GM12878 (cell line): ENCODE measurements around the gene CYTH3. TPM values are rescaled to one million over a fixed set of nuclear protein-coding genes. Genes with fewer than 3 reads are reported as not detected.

ENCODE experiments used
- ATAC-seq: fragments of 200-7000 bp; cut with Tn5 transposase; 3 replicates; pipeline ENCODE4 v1.9.1; 2020; ENCODE audit warnings: mild to moderate bottlenecking, moderate library complexity
- BruUV-seq: library from RNA; stranded (reverse); fragments of 400-500 nt; replicated peaks from 2 replicates; lab custom pipeline; 2021; lab: Mats Ljungman, UMichigan
- CTCF ChIA-PET: fragments of 300-600 bp; sonication (Branson Sonifier 250); formaldehyde crosslinking; extraction: SDS; loops from one replicate; lab custom pipeline; 2021; ENCODE audit warnings: inconsistent platforms; lab: Yijun Ruan, JAX
- POLR2A ChIA-PET: fragments of 350-600 bp; formaldehyde crosslinking; extraction: SDS; loops from one replicate; lab custom pipeline; 2021; ENCODE audit warnings: inconsistent platforms; lab: Charles Lee
- RAD21 ChIA-PET: fragments of 300-600 bp; sonication (Branson Sonifier 250); formaldehyde crosslinking; loops from one replicate; lab custom pipeline; 2023; ENCODE audit warnings: antibody characterized with exemption; ENCODE audit not compliant: unreplicated experiment; lab: Charles Lee
- SMC1A ChIA-PET: fragments of 300-600 bp; sonication (Branson Sonifier 250); formaldehyde crosslinking; loops from one replicate; lab custom pipeline; 2023; ENCODE audit not compliant: unreplicated experiment, uncharacterized antibody; lab: Charles Lee
- DNase-seq: peaks from one replicate; pipeline ENCODE4 v3.0.0-alpha.2; 2011; ENCODE audit warnings: low read depth, low spot score
- FAIRE-seq: peaks from 3 replicates; lab custom pipeline; 2011; peaks lifted over from hg19 to GRCh38; lab: Jason Lieb, UNC
- H2AFZ ChIP-seq: 2 replicates; pipeline ENCODE4 v1.6.0; 2011; ENCODE audit warnings: low read depth, low read length, control low read depth; ENCODE audit not compliant: control insufficient read depth
- H3K27ac ChIP-seq: 2 replicates; pipeline ENCODE4 v1.5.1; 2011; ENCODE audit warnings: control low read depth; ENCODE audit not compliant: control insufficient read depth, insufficient read depth
- H3K27me3 ChIP-seq, 2 experiments: replicated peaks in 1 of 2; 2 replicates each; pipeline versions ENCODE4 v1.6.0 to v1.6.1; 2011; ENCODE audit warnings: low read length in 1 of 2; ENCODE audit not compliant: control insufficient read depth in 2 of 2, insufficient read depth in 2 of 2
- H3K36me3 ChIP-seq, 2 experiments: 2 replicates each; pipeline ENCODE4 v1.5.1; 2011; ENCODE audit warnings: low read length in 1 of 2; ENCODE audit not compliant: control insufficient read depth in 2 of 2, insufficient read depth in 2 of 2
- H3K4me1 ChIP-seq: 2 replicates; pipeline ENCODE4 v1.6.1; 2011; ENCODE audit warnings: mild to moderate bottlenecking, low read length, moderate library complexity, mixed read lengths; ENCODE audit not compliant: control insufficient read depth, insufficient read depth
- H3K4me2 ChIP-seq: 2 replicates; pipeline ENCODE4 v1.6.0; 2011; ENCODE audit warnings: control low read depth; ENCODE audit not compliant: control insufficient read depth, insufficient read depth
- H3K4me3 ChIP-seq: fragments of 200-600 bp; sonication (generic); 2 replicates; pipeline ENCODE4 v1.5.1; 2016
- H3K79me2 ChIP-seq: 2 replicates; pipeline ENCODE4 v1.6.0; 2011; ENCODE audit warnings: low read length; ENCODE audit not compliant: control insufficient read depth, insufficient read depth
- H3K9ac ChIP-seq: 2 replicates; pipeline ENCODE4 v1.8.0; 2011; ENCODE audit warnings: low read length, control low read depth, mixed read lengths; ENCODE audit not compliant: control insufficient read depth, insufficient read depth
- H3K9me3 ChIP-seq: replicated peaks from 3 replicates; pipeline ENCODE4 v1.5.1; 2011; ENCODE audit warnings: mild to moderate bottlenecking, low read length; ENCODE audit not compliant: control insufficient read depth, insufficient read depth
- H4K20me1 ChIP-seq: 2 replicates; pipeline ENCODE4 v1.6.0; 2011; ENCODE audit not compliant: control insufficient read depth, insufficient read depth
- BCLAF1 ChIP-seq: fragments of 450-650 bp; IDR thresholded peaks from 2 replicates; pipeline ENCODE4 v1.6.1; 2017; ENCODE audit warnings: antibody characterized with exemption, mild to moderate bottlenecking, moderate library complexity
- MTA3 ChIP-seq: IDR thresholded peaks from 2 replicates; pipeline ENCODE4 v1.6.1; 2012; ENCODE audit warnings: low read length, inconsistent platforms, borderline replicate concordance
- WGBS: methylation state at CpG from one replicate; pipeline ENCODE4 v1.1.6; 2016; ENCODE audit warnings: low lambda C conversion rate; ENCODE audit not compliant: insufficient replicate concordance, insufficient coverage; ENCODE audit errors: missing lambda C conversion rate; 5-methylcytosine and 5-hydroxymethylcytosine counted together
- in situ Hi-C: fragments of 300-500 bp; cut with MboI; formaldehyde crosslinking; loops from 9 replicates; pipeline ENCODE4 v1.14.3; 2018; ENCODE audit warnings: mixed read lengths
- intact Hi-C: fragments of 100-400 bp; cut with micrococcal nuclease; formaldehyde crosslinking; loops from one replicate; pipeline ENCODE4 v1.14.2; 2022; ENCODE audit not compliant: unreplicated experiment
- polyA plus RNA-seq, 11 experiments: library from polyadenylated mRNA; depleted of rRNA in 4 of 11; unstranded in 6 of 11; stranded (reverse) in 5 of 11; fragments of >200 nt; fragmentation: Nextera tagmentation in 4 of 11; fragmentation: Illumina TruSeq in 1 of 11; extraction: Ambion mirVana in 4 of 11; extraction: Trizol in 1 of 11; gene quantifications; 1 replicate in 1 of 11; 2 replicates in 10 of 11; pipeline versions ENCODE4 v1.2.1 to v1.2.3, GENCODE V29; 2011 to 2016; ENCODE audit warnings: inconsistent platforms in 2 of 11, missing spikeins in 2 of 11, low read depth in 1 of 11
- total RNA-seq, 4 experiments: library from RNA; depleted of rRNA in 3 of 4; stranded (reverse); fragments of >200 nt in 3 of 4; fragmentation: Illumina TruSeq in 1 of 4; extraction: Trizol in 1 of 4; gene quantifications; 2 replicates each; pipeline versions ENCODE4 v1.2.1 to v1.2.3, GENCODE V29; 2013 to 2021

Gene CYTH3
- total and polyA plus RNA-seq, 10 of the 15 experiments (the other 5 are each of a cell fraction or from before 2014, with no cell fraction given): 0.45 to 28.2 (median 15.7) TPM

- H2AFZ ChIP-seq: no peak overlapping the region
- H3K9ac ChIP-seq: no peak overlapping the region
- 91% methylated on average over 4 of the region's 4 CpGs for WGBS
- intact Hi-C loops (no loop called here), in situ Hi-C loops (loop anchor here (25.0 kb wide), 1 partner anchor 1868 kb away; no protein-coding TSS in a partner anchor)
- H4K20me1 ChIP-seq: no peaks in the 10 kb centered on the region
- CTCF ChIA-PET: interaction anchor here (0.8 to 4.5 kb wide), 11 partner anchors 8 to 162 kb away, joined by 3 to 82 read pairs (median 6); no protein-coding TSS in a partner anchor
- peaks cover 3% of the 10 kb centered on the region; the same call in 2 of the 3 replicates for H3K9me3 ChIP-seq
- ATAC-seq: no peak
- SMC1A ChIA-PET: interaction anchor here (0.6 to 6.8 kb wide), 19 partner anchors 8 to 163 kb away, joined by 3 to 141 read pairs (median 4); no protein-coding TSS in a partner anchor
- BruUV-seq: no TSS peak
- POLR2A ChIA-PET: interaction anchor here (0.6 to 2.7 kb wide), 9 partner anchors 9 to 414 kb away, joined by 3 to 16 read pairs (median 3); no protein-coding TSS in a partner anchor
- peak overlapping the region; percentile 50 for H3K4me2 ChIP-seq
- no peaks in the 10 kb centered on the region for H3K27me3 ChIP-seq
- H3K27ac ChIP-seq: no peak overlapping the region
- DNase-seq: no peak
- H3K36me3 ChIP-seq: no peaks in the 10 kb centered on the region
- no peak for FAIRE-seq
- TF ChIP-seq MTA3 (no peak), BCLAF1 (no peak)
- TF ChIP-seq, all 136 proteins: peak for 0
- peaks cover 9% of the 10 kb centered on the region; the same call in 1 of the 2 replicates for H3K4me1 ChIP-seq
- peaks cover 45% of the 10 kb centered on the region for H3K79me2 ChIP-seq
- H3K4me3 ChIP-seq: peak overlapping the region; percentile 33; the same call in 1 of the 2 replicates
- RAD21 ChIA-PET: interaction anchor here (0.6 to 4.5 kb wide), 12 partner anchors 12 to 470 kb away, joined by 3 to 84 read pairs (median 4); partner anchors contain the start of gene PMS2
These were observed 2.9 kb downstream of the CYTH3 start for GRCh38 chr7:6269527-6269926.
